Left lobe of liver (tissue), 2 donors: Measurements from ENCODE around the gene REEP1. TPM values are rescaled to one million over a fixed set of nuclear protein-coding genes. Genes with fewer than 3 reads are reported as not detected.
A peak's percentile ranks its signal among the peaks of the same experiment; 100 is the strongest.
"Not testable (repeated sequence)": the region's sequence is repeated elsewhere in the genome, so short reads cannot be mapped to it uniquely, and the experiment has no call there.

Experiments
- ATAC-seq: fragments of 200-7000 bp; cut with Tn5 transposase; one replicate; pipeline ENCODE4 v1.9.1; 2020; ENCODE audit warnings: mild to moderate bottlenecking, moderate library complexity
- DNase-seq: peaks from one replicate; pipeline ENCODE4 v3.0.0-alpha.2; 2020; ENCODE audit warnings: low spot score
- total RNA-seq: library from RNA; stranded (reverse); gene quantifications from one replicate; pipeline ENCODE4 v1.2.1, GENCODE V29; 2021
- donor health status: DM: no; HTN: no; CAD: no; lungs with moderate emphysema.
- donor health status: DM: no; HTN: yes; CAD: no.

The REEP1 gene
- total RNA-seq, 1 donor from 2014 or later, result 0.50 TPM

DNA sequence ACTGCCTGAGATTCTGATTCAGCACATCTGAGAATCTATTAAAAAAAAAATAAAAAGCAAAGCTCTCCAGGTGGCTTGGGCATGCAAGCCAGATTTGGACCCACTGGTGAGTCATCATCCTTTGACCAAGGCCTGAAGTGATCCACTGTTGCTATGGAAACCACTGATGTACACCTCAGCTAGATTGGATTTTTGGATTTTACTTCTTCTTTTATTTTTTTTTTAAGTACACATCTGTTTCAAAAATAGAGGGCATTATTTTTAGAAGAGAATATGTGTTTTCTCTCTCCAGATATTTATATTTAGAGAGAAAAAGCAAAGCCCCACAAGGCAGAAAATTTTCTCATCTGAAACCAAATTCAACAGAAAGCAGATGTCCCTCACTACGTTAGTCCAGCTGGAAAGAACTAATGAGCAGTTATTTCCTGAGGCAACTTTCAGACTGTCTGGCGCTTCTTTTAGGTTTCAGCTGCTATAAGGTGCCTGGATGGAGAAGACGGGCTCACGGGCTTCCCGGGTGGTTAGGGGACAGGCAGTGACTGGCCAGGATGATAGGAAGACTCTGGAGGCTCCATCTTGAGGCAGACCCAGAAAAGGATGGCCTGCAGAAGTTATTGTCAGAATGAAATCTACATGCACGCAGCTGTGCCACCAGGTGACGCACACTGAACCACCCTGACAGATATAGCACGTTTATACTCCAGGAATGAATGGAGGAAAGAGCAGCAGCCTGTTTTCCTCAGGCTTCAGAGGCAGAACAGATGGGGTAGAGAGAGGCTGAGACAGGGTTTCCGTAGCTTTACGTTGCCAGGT is 87.6 kb downstream of the REEP1 start:
- ATAC-seq (no peak), DNase-seq (no peak)

DNA sequence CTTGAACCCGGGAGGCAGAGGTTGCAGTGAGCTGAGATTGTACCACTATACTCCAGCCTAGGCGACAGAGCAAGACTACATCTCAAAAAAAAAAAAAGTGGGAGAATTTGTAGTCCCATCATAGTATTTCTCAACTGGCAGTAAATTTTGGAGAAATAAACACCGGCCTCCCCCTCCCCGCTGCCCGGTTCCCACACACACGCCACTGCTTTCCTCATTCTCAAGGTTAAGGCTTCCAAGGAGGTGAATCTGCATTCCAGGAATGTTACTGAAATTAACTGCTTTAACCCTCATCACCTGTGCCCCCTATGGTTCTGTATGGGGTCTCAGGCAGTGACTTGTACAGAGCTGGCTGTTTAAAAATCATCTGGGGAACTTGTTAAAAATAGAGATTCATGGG is 88.2 kb downstream of the REEP1 start:
- DNase-seq (no peak), ATAC-seq (no peak)

DNA sequence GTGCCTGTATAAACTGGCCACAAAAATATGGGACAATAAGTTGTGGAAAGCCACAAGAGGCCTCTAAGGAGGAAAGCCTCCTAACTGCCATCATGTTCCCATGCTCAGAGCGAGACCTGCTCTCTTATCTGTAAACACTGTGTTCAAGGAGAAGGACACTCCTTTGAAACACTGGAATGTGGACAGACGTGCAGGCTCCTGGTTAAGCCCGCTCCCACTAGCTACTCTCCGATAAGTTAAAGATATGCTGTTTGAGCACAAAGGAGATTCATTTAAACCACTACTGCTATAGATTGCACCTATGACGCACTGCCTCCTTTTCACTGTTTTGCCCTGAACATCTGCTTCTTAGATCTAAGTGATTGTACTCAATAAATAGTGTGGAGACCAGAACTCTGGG is 92.2 kb downstream of the REEP1 start:
- ATAC-seq, result not testable (repeated sequence)
- peak; percentile 8 for DNase-seq

DNA sequence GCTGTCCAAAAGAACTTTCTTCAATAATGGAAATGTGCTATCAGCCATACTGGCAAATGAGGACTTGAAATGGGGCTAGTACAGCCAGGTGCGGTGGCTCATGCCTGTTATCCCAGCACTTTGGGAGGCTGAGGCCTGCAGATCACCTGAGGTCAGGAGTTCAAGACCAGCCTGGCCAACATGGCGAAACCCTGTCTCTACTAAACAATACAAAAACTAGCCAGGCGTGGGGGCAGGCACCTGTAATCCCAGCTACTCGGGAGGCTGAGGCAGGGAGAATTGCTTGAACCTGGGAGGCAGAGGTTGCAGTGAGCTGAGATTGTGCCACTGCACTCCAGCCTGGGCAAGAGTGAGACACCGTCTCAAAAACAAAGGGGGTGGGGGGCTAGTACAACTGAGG is 92.6 kb downstream of the REEP1 start:
- ATAC-seq, DNase-seq: not testable (repeated sequence)

DNA sequence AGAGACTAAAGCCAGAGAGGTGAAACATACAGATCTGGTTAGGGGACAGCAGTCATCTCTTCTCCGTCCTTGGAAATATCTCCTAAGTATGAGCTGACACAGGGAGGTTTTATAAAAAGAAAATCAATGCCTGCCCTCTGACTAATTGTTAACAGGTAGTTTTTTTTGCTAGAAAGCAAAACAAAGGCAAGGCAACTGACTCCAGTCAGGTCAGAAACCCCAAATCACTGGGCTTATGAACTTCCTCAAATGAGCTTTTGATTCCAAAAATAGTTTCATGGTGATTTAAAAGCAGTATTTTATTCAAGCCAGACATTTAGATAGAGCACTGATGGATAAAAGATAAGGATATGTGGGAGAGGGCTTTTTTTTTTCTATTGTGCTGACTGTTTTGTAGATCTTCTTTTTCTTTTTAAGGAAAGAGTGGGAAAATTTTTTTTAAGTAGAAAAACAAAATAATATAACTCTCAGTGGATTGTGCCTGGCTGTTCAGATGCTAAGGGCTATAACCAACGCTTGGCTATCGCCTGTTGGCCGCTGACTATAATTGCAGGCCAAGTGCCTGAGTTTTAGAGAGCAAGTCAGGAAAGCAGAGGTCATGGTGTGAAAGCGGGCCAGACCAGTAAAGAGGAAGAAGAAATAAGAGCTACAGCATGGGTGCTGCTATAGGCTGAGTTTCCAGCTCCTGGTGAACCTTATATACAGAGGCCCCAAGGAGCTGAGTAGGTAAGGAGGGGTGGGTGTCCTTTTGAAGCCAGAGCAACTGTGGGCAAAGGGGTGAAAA is 93.3 kb downstream of the REEP1 start:
- ATAC-seq (no peak), DNase-seq (peak; percentile 14)

DNA sequence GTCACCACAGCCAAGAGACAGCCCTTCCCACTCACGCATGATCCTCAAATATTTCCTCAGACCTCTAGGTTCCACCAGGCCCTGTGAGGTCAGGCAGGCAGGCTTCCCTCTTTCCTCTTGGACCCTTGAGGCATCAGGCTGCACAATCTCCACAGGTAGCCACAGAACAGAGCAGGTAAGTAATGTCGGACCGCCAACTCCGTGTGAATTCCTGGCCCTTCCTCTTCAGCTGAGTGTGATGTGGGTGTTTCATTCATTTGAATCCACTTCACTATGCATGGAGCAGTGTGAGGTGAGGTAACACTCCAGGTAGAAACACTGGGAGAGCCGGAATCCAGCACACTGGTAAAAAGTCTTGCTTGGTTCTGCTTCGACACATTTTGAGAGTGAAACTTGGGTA is 94.2 kb downstream of the REEP1 start:
- ATAC-seq, result no peak
- DNase-seq, result no peak

DNA sequence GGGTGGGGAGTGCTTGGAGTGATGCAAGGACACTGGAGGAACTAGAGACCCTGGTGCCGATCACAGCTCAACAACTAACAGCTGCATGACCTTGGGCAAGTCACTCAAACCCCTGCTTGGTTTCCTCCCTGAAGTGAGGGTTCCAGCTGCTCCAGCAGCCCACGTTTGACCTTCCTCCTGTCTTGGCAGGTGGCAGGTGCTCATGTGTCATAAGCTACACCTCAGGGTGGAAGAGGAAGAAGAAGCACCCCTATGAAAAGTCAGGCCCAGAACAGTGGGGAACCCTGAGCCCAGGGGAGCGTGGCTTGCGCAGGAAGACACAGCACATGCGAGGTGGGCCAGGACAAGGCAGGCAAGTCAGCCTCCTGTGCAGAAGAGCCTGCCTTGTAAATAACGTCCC is 95.8 kb downstream of the REEP1 start:
- ATAC-seq, result no peak
- no peak for DNase-seq

DNA sequence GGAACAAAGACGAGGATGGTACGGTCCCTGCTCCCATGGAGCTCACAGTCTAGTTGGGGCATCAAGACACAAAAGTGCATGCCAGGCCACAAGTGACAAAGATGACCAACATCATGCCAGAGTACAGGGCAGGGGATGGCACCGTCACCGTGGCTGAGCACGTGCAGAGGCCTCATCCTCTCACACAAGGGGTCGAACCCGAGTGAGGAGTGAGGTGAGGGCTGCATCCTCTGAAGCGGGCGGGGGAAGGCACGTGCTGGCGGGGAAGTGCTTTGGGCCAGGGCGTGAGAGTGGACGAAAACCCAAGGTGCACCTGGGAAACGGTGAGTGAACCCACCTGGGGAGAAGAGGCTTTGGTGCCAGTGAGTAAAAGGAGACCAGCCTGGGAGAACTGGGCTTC is 97.2 kb downstream of the REEP1 start:
- ATAC-seq (no peak), DNase-seq (no peak)

DNA sequence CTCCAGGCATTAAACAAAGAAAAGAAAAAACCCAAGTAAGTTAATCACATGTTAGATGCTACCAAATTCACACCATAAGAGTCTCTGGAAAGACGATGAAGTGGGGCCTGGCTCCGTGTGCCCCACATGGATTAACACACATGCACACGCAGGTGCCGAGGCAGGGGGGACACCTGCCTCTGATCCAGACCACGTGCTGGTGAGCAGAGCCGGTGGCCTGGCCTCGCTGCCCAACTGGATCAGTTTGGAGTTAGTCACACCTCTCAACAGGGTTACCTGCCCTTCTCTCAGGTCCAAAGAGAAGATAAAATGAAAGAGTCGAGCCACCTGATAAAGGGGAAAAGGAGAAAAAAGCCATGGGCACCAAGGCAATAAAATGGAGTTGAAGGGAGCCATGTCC is 97.7 kb downstream of the REEP1 start:
- ATAC-seq, result no peak

DNA sequence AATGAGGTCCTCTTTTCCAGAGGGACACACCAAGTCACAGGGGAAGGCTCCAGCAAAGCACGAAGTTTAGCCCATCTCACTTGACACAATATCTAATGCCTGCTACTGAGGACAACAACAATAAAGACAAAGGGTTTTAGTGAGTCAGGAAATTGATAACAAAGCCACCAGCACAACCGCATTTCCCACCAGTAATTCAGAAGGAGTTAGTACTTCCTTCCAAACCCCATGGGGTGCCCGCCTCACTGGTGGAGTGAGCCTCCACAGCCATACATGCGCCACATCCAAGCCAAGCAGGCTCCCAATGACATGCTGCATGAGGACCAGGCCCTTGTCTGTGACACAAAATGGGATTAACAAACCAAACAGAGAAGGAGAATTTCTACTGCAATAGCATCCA is 98.1 kb downstream of the REEP1 start:
- DNase-seq, result no peak
- ATAC-seq, result no peak

More for the DNA sequence above, 97.7 kb downstream of the REEP1 start:
- no peak for DNase-seq

DNA sequence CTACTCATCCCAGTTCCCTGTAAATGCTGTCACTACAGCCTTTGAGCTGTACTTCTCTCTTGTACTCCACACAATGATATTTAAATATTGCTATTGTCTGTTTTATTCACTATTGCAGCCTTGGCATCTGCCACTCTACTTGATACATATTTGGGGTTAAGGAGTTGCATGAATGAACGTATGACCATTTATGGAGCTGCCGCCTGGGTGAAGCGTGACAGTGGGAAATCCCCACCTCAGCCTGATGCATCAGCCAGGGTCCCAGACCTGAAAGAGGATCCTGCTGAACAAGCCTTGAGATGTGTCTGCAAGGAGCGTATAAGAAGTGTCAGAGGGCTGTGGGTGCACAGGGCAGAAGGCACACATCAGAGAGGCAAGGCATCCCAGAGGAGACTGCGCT is 99.1 kb downstream of the REEP1 start:
- DNase-seq (no peak), ATAC-seq (no peak)

DNA sequence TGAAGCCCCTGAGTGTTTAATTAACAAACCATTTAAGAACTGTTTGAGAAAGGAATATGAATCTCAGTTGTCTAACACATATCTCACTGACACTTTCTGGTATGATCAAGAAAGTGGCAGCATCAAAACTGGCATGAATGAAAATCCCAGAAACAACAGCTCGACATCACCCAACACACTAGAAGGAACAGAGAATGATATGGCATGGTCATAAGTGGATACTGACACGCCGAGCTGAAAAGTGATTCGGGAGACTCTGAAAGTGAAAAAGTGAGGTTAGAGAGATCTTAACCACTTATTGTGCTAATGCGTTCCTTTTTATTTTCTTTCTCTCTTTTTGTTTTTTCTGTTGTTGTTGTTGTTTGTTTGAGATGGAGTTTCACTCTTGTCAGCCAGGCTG is 100.3 kb downstream of the REEP1 start:
- no peak for DNase-seq
- ATAC-seq, result no peak

DNA sequence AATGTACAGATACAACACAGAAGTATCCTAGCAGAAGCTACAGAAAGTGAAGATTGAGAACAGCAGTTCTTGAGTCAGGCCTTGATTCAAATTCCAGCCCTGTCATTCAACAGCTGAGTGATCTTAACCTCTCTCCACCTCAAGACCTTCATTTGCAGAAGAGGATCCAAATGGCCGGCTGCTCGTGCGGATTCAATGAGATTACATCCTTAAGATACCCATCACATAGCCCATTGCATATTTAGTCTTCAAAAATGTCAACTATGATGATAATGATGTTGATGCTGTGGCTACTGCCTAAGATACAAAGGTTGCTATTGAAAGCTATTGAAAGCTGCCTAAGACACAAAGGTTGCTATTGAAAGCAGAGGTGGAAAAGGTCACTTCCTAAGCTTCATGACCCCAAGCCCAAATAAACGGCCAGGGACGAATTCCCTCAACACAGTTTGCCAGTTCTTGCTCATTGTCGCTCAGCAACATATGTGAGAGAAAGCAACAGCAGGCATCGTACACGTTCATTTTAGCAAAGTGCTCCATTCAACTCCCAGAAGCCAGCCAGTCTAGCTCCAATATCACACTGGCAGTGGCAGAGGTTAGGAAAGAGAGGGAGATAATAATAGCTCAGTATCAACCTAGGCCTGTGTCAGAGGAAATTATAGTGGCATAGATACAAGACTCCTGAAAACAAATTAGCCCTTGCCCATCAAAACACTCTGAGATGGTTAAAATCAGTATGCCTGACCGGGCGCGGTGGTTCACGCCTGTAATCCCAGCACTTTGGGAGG is 102.0 kb downstream of the REEP1 start:
- DNase-seq (no peak), ATAC-seq (no peak)

DNA sequence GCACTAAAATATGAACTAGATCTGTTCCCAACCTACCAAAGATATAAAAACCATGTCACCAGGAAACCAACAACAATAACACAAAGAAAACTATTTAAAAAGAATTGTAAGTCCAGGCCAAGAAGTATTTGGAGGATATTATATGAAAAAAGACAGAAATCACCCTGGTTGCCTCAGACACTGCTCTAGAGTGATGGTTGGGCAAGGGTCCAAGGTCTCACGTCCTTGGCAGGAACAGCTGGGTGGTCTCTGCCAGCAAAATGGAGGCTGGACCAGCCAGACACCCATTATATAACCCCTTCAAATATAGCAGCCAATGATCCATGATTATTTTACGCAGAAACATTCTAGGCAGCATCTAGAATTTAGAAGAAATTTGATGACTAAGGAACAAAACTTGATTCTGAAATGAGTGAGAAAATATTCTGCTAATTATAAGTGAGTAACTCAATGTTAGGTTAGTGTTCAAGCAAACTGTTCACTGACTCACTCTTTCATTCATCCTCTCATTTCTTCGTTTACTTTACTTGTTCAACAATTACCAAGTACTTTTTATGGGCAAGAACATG is 102.8 kb downstream of the REEP1 start:
- ATAC-seq (no peak), DNase-seq (no peak)

DNA sequence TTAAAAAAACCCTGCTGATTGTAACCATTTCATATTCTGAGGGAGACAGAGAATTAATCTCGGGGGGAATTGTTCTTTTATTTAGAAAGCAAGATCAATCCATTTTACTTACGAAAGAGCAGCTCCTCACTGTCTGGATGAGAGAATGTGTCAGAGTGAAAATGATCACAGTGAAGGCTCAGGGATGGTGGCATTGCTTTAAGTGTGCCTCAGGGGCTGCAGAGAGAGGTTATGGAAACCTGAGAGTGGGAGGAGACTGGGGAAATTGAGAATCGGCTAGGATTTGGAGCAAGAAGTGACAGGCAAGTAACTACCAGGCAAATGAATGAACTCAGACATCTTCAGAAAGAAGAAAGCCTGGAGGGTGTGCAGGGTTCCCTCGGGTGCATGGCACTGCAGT is 104.0 kb downstream of the REEP1 start:
- no peak for ATAC-seq

DNA sequence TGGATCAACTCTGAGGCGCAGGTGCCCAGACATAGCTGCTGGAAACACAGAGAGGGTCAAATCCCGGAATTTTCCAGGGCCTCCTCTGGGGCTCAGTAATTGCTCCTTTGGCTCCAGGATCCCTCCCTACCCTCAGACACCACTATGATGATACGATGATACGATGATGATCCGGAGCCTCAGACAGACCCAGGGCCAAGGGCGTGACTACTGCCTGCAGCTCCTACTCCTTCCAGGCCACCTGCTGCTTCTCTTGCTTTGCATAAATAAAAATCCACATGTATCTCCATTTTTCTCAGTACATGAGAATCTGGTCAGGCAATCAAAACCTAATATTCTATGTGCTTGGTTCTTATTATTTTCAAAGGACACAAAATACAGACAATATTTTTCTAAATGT is 104.5 kb downstream of the REEP1 start:
- no peak for ATAC-seq
- DNase-seq, result no peak

More for the DNA sequence above, 104.0 kb downstream of the REEP1 start:
- DNase-seq, result no peak

DNA sequence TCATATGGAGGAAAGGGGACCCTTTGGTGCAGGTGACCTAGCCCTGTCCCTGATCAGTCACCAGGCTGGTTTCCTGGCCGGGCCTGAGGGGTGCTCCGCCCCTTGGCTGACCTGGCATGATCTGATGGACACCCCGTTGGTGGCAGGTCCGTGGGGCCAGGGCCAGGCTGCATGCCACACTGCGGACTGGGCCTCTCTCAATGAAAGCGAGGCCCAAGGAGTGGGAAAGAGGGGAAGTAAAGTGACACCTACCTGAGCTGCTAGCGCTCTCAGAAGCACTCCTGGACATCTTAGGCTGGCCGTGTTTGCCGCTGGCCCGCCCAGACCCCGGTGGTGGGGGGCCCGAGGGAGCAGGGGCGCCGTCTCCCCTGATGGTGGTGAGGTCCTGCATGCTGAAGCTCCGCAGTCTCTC is 105.0 kb downstream of the REEP1 start:
- ATAC-seq, result no peak
- DNase-seq, result no peak

DNA sequence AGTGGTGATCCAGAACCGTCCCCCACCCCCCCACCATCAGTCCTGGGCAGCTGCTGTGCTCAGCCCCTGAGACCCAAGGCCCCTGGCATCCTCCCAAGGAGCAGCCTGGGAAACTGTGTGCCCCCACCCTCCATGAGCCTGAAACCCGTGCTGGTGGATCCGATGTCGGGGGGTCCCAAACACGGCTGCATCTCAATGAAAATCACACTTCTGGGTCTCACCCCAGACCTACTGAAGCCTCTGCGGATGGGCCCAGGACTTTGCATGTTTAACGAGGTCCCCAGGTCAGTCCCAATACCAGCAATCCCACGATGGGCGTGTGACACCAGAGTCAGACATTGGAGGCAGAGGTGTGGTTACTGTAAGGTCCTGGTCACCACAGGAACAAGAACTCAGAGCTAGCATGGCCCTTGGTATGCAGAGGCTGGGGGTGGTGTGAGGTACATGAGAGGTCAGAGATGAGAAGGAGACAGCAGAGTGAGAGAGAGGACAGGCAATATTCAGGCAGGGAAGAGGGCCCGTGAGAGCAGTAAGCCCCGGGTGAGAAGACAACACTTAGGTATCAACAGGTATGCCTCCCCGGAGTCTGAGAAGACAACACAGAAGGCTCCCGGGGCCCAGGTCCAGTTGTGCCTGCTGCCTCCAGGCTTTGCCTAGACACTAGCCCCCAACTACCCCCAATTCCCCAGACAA is 105.6 kb downstream of the REEP1 start:
- no peak for ATAC-seq

DNA sequence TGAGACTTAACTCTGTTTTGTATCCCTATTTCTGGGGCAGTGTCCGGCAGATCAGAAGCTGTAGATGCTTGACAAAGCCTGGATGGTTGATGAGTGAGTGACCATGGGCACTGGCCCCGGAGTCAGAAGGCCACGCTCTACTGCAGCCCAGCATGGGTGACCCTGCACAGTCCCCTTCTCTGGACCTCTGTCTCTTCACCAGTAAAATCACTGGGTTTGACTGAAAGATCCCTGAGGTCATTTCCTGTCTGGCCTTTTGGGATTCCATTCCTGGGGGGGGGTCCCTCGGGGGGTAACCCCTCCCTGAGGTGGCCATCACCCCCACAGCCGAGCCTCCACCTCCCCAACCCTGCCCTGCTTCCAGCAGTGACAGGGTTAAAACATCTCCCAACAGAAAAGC is 106.5 kb downstream of the REEP1 start:
- ATAC-seq (no peak), DNase-seq (no peak)

More for the DNA sequence above, 105.6 kb downstream of the REEP1 start:
- no peak for DNase-seq

DNA sequence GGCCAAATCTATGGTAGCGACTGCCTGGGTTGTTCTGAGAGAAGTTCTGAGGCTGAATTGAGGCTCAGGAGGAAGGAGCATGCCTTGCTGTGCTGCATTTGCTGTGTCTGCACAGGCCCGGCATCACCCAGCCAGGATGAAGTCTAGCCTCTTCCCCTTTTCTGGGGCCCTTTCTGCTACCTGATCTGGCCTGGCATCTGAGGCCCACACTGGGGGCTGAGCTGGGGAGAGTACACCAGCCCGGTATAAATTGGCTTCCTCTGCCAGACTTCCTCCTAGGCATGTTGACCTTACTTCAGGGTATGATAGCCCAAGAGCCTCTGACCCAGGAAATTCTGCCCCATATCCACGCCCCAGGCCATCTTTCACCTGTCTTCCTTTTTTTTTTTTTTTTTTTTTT is 108.2 kb downstream of the REEP1 start:
- DNase-seq (no peak), ATAC-seq (no peak)
